Measurements from ENCODE around the gene SPATA32. TPM values are rescaled to one million over a fixed set of nuclear protein-coding genes. Genes with fewer than 3 reads are reported as not detected.

Gene SPATA32, protein sequence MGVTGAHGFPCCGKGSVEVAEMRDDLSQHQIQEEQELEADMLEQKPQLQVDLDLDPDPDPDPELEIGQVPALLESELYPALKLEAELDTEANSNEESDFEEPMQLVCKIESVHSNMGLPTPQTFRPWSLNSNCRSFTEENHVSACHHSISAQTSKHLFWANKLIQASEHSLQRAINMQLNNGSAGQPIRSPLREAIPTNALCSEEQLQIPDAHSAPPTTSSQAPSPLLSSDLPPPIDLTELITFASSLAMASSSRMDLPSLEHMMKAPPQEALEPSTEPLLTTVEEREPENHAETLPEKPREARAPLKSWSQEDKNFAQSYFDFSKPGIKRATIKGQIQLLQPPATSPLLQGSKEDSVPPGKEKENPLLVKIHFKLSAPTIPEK
- total RNA-seq: 1 to 10 TPM in 1 of 2 donors, not detected in 1; 1.0 TPM

DNA sequence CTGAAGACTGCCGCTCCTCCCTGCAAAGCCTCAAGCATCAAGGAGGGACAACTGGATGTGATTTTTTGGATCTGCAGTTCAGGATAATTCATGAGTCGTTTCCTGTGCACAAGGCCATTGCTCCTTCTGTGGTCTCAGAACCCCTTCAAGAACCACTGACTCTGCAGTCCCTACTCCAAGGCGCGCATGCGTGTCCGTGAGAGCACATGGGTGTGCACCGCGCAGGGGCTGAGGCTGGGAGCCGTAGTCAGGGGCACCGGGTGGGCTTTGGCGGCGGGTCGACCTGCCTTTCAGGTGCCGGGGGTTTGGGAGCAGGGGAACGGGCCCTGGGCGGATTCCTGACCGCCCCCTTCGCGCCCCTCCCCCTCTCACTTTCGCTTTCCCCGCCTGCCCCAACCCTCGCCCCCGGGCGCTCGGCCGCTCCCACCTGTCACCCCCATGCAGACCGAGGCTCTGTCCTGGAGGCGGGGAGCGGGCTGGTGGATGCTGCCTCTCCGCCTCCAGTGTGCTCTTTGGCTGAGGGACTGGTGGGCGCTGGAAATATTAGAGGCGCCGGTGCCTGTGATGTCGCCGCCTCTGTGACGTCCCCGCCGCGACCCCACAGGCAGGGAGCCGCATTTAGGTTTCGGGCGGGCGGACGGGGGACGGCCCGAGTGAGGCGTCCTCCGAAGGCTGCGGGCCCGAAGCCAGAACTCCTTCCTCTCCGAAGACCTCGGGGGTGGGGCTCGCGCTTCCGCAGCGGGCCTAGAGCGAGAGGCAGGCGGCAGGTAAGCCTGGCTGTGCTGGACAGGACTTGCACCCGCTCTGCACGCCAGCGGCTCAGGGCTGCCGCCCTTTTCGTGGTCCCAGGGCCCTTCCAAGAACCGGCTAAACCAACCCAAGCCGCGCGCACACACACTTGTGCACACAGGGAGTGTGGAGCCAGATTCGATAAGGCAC is at the start of gene SPATA32:
TSS of gene SPATA32 (minus strand) at position 518 of the 939 bp plus-strand sequence. CDS start at position 440, 78 bp downstream.
- no peaks in the 10 kb centered on the region for H3K27me3 ChIP-seq
- H3K9me3 ChIP-seq: no peaks in the 10 kb centered on the region
- no peak for TF ChIP-seq POLR2A (IDR thresholded peaks at IDR 0.05)
- TF ChIP-seq, protein P1, sequence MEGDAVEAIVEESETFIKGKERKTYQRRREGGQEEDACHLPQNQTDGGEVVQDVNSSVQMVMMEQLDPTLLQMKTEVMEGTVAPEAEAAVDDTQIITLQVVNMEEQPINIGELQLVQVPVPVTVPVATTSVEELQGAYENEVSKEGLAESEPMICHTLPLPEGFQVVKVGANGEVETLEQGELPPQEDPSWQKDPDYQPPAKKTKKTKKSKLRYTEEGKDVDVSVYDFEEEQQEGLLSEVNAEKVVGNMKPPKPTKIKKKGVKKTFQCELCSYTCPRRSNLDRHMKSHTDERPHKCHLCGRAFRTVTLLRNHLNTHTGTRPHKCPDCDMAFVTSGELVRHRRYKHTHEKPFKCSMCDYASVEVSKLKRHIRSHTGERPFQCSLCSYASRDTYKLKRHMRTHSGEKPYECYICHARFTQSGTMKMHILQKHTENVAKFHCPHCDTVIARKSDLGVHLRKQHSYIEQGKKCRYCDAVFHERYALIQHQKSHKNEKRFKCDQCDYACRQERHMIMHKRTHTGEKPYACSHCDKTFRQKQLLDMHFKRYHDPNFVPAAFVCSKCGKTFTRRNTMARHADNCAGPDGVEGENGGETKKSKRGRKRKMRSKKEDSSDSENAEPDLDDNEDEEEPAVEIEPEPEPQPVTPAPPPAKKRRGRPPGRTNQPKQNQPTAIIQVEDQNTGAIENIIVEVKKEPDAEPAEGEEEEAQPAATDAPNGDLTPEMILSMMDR (IDR thresholded peaks at IDR 0.05): no peak
- ATAC-seq (peak; percentile 64), DNase-seq (peak; percentile 50 to 67 (median 62))
- H3K27ac ChIP-seq: peak within 1 kb of the TSS in 2 of 4 donors; percentile 19 to 44
- peaks cover 0 to 9% of the 10 kb centered on the region in 2 donors for H3K36me3 ChIP-seq (replicated peaks in 1 of 2; ENCODE audit: insufficient read depth in 1 of 2, low read depth in 2 of 2)
- peaks cover 15% of the 10 kb centered on the region for H3K4me1 ChIP-seq
- intact Hi-C loops (cut with DNase I): no loop called here
- 10 to 12% methylated on average over 50 to 66 of the region's 68 CpGs for WGBS, 2 donors
- peak within 1 kb of the TSS; percentile 36 to 42 for H3K4me3 ChIP-seq

DNA sequence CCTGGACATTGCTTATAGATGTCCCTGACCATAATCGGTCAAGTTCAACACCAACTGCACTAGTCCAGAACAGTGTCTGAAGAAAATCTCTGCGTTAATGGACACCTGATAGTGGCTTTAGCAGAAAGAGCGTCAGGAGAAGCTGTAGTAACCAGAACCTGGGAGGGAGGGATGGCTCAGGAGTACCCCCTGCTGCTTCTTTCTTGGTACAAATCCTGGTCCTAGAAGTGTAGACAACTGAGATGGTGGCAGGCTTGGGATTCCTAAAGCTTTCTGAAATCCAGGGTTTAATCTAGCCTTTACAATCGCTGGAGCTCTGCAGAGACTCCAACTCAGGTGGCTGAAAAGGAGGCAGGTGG is 49.5 kb upstream of the SPATA32 start:
- Histone ChIP-seq H3K27ac (peak overlapping the region; percentile 93 to 97 (median 96)), H3K4me3 (no peak overlapping the region), H3K27me3 (no peaks in the 10 kb centered on the region), H3K36me3 (replicated peaks in 1 of 2; ENCODE audit: insufficient read depth in 1 of 2, low read depth in 2 of 2) (no peaks in the 10 kb centered on the region), H3K9me3 (no peaks in the 10 kb centered on the region), H3K4me1 (peaks cover 91% of the 10 kb centered on the region)
- WGBS, 2 donors: 31 to 34% methylated on average over 4 of the region's 4 CpGs
- DNase-seq (no peak), ATAC-seq (no peak)
- intact Hi-C loops (cut with DNase I): no loop called here
- no peak for TF ChIP-seq POLR2A (IDR thresholded peaks at IDR 0.05)
- TF ChIP-seq, protein P1 (IDR thresholded peaks at IDR 0.05): no peak

DNA sequence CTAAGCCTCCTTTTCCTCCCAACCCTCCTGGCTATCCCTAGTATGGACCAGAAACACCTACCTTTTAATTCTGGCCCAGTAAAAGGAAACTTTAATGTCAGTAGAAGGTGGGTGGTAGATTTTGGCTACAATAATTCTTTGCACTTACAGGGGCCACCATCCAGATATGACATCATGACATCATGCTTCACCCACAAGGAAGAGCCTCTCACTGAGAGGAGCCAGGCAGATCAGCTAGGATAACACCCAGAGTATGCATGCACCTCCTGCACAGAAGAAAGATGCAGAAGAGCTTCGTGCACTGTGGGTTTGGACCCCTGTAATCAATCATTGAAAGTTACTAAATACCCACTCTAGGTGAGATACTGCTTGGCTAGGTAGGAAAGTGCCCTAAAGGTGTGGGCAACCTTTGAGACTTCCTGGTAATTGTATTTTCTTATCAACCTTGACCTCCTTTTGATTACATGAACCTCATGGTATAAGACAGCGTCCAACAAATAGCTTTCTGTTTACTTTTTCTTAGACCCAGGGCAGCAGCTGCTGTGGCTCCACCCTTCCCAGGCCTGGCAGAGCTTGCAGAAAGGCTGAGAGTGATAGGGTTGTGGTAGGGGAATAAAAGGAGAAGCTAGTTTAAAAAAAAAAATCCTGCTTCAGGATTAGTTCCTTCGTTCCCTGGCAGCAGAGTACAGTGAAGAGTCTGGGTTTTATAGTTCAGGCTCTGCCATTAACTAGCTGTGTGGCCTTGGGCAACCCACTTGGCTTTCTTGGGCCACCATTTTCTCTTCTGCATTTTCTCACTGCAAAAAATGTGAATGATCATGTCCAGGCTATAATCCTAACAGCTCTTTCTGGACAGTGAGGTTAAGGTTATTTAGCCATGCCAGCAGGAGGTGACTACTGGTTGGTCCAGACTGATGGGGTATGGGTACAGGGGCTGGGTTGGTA is 48.8 kb upstream of the SPATA32 start:
- Histone ChIP-seq H3K4me1 (peaks cover 98% of the 10 kb centered on the region), H3K9me3 (no peaks in the 10 kb centered on the region), H3K36me3 (replicated peaks in 1 of 2; ENCODE audit: insufficient read depth in 1 of 2, low read depth in 2 of 2) (no peaks in the 10 kb centered on the region), H3K27ac (peak overlapping the region; percentile 93 to 97 (median 96)), H3K4me3 (no peak overlapping the region), H3K27me3 (no peaks in the 10 kb centered on the region)
- 6 to 7% methylated on average over 3 of the region's 3 CpGs for WGBS, 2 donors
- peak; percentile 86 to 93 (median 92) for DNase-seq
- ATAC-seq: peak; percentile 76
- peak in 2 of 3 donors; percentile 33 to 35 for TF ChIP-seq POLR2A (IDR thresholded peaks at IDR 0.05)
- TF ChIP-seq, protein P1 (IDR thresholded peaks at IDR 0.05): no peak
- intact Hi-C loops (cut with DNase I): no loop called here

DNA sequence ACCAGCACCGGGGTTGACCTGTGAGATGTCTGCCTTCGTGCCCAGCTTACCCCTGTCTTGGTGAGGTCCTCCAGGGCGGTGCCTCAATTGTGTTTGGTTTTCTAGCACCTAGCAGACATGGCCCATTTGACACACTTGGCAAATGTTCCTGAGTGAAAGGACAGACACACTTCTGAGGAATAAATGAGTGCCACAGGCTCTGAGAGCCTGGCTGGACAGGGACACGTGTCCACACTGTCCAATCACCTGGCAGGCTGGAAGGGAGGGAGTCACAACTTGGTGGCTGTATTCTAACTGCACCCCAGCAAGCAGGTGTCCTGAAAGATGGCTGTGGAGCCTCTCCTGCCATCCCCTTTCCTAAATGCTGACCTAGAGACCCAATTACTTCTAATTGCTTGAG is 47.5 kb upstream of the SPATA32 start:
- DNase-seq (no peak), ATAC-seq (no peak)
- H3K4me1 ChIP-seq: peaks cover 96% of the 10 kb centered on the region
- WGBS, 2 donors: 75 to 78% methylated on average over 2 to 4 of the region's 4 CpGs
- no peaks in the 10 kb centered on the region for H3K9me3 ChIP-seq
- no peak overlapping the region for H3K4me3 ChIP-seq
- H3K27ac ChIP-seq: peak overlapping the region in 3 of 4 donors; percentile 95 to 97 (median 97)
- intact Hi-C loops (cut with DNase I): no loop called here
- H3K36me3 ChIP-seq (replicated peaks in 1 of 2; ENCODE audit: insufficient read depth in 1 of 2, low read depth in 2 of 2): no peaks in the 10 kb centered on the region
- H3K27me3 ChIP-seq: no peaks in the 10 kb centered on the region
- TF ChIP-seq, protein P1 (IDR thresholded peaks at IDR 0.05): no peak
- no peak for TF ChIP-seq POLR2A (IDR thresholded peaks at IDR 0.05)

All from body of pancreas (tissue), 4 donors.